ENCODE measurements around the gene DPH3. TPM values are rescaled to one million over a fixed set of nuclear protein-coding genes. Genes with fewer than 3 reads are reported as not detected.
A peak's percentile ranks its signal among the peaks of the same experiment; 100 is the strongest.

DPH3 gene
- total RNA-seq, 2 donors from 2014 or later, result 4.9 TPM

DNA sequence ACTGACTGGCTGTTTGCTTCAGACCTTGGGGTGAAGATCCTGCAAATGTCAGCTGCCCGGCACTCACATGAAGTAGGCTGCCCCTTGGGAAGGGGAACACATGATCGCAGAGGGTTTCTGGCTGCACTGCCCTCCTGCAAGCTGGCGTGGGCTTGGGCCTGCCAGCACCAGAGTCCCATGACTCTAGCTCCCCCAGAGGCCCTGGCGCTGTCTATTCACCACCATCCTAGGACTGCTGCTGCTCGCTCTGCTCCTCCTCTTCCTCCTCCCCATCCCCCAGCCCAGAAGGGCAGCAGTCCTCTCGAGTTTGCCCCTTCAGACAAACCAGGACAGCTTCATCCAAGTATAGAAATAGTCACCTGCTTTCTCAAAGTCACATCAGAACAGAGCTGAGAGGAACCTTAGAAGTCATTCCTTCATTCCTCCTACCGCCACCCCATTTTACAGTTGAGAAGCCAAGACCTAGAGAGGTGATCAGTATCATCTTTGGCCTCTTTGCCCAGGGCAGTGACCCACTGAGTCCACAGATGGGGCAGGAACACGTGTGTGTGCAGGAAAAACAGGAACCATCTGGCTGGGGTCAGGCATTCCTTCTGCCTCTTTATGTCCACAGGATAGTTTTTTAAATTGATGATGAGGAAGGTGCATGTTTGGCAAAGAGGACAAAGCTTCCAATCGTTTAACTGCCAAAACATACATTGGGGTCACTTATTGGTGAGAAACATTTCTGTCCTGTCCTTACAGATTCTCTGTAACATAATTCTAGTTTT lies 13.2 kb downstream of the DPH3 start:
- DNase-seq, result no peak
- H3K36me3 ChIP-seq (replicated peaks in 1 of 2; ENCODE audit: insufficient read depth in 1 of 2, low read depth in 2 of 2), result no peaks in the 10 kb centered on the region
- peak overlapping the region in 2 of 4 donors; percentile 33 to 56 for H3K27ac ChIP-seq
- H3K27me3 ChIP-seq, result no peaks in the 10 kb centered on the region
- TF ChIP-seq, protein P1, sequence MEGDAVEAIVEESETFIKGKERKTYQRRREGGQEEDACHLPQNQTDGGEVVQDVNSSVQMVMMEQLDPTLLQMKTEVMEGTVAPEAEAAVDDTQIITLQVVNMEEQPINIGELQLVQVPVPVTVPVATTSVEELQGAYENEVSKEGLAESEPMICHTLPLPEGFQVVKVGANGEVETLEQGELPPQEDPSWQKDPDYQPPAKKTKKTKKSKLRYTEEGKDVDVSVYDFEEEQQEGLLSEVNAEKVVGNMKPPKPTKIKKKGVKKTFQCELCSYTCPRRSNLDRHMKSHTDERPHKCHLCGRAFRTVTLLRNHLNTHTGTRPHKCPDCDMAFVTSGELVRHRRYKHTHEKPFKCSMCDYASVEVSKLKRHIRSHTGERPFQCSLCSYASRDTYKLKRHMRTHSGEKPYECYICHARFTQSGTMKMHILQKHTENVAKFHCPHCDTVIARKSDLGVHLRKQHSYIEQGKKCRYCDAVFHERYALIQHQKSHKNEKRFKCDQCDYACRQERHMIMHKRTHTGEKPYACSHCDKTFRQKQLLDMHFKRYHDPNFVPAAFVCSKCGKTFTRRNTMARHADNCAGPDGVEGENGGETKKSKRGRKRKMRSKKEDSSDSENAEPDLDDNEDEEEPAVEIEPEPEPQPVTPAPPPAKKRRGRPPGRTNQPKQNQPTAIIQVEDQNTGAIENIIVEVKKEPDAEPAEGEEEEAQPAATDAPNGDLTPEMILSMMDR (IDR thresholded peaks at IDR 0.05), result no peak
- TF ChIP-seq POLR2A (IDR thresholded peaks at IDR 0.05), result no peak
- intact Hi-C loops (cut with DNase I), result no loop called here
- H3K4me3 ChIP-seq, result no peak overlapping the region
- no peak for ATAC-seq
- no peaks in the 10 kb centered on the region for H3K9me3 ChIP-seq
- WGBS, 2 donors, result 71 to 72% methylated on average over 7 to 9 of the region's 9 CpGs
- H3K4me1 ChIP-seq, result peaks cover 39% of the 10 kb centered on the region

DNA sequence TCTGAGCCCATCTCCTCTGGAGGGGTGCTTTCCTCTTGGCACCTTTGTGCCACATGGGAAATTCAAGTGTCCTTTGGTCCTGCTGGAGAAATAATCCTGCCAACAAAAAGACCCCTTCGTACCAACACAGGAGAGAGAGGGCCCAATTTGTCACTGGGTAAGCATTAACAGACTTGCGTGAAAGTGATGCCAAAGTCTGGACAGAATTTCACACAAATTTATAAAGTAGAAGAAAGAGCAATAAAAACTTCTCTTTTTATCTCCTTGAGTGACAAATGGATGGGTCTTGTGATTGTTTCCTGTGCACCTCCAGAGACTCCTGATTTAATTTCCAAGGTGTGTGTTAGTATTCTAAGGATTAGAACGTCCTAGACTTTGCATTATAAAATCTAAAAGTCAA lies 14.9 kb downstream of the DPH3 start:
- WGBS, 2 donors, result 46 to 59% methylated on average over 3 of the region's 3 CpGs
- Histone ChIP-seq H3K27me3 (no peaks in the 10 kb centered on the region), H3K9me3 (no peaks in the 10 kb centered on the region), H3K27ac (peak overlapping the region in 1 of 4 donors; percentile 21), H3K4me1 (peaks cover 39% of the 10 kb centered on the region), H3K4me3 (no peak overlapping the region), H3K36me3 (replicated peaks in 1 of 2; ENCODE audit: insufficient read depth in 1 of 2, low read depth in 2 of 2) (no peaks in the 10 kb centered on the region)
- ATAC-seq (no peak), DNase-seq (no peak)
- TF ChIP-seq POLR2A (IDR thresholded peaks at IDR 0.05), result no peak
- TF ChIP-seq, protein P1 (IDR thresholded peaks at IDR 0.05), result no peak
- intact Hi-C loops (cut with DNase I), result loop anchor here (5.0 to 10.0 kb wide), 2 partner anchors 198 to 435 kb away; no protein-coding TSS in a partner anchor

DNA sequence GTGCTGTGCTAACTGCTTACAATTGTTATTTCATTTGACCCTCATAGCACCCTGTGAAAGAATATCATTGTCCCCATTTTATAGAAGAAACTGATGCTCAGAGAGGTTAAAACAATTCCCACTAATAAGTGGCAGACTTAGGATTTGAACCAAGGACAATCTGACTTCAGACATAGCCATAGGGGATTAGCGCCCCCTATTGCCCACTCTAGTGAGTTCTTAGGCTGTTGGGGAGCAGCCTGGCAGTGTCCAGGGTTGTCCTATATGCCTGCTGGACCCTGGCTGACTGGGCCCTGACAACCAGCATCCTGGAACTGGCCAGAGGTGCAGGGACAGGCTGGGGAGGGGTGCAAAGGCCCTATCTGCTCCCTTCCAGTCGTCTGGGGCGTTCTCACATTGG lies 15.4 kb downstream of the DPH3 start:
- Histone ChIP-seq H3K27me3 (no peaks in the 10 kb centered on the region), H3K27ac (peak overlapping the region in 1 of 4 donors; percentile 21), H3K4me3 (no peak overlapping the region), H3K36me3 (replicated peaks in 1 of 2; ENCODE audit: insufficient read depth in 1 of 2, low read depth in 2 of 2) (no peaks in the 10 kb centered on the region), H3K9me3 (no peaks in the 10 kb centered on the region), H3K4me1 (peaks cover 44% of the 10 kb centered on the region)
- TF ChIP-seq, protein P1 (IDR thresholded peaks at IDR 0.05), result no peak
- TF ChIP-seq POLR2A (IDR thresholded peaks at IDR 0.05), result no peak
- WGBS, 2 donors, result 17 to 27% methylated on average over 1 to 3 of the region's 3 CpGs
- ATAC-seq (no peak), DNase-seq (no peak)
- intact Hi-C loops (cut with DNase I), result loop anchor here (5.0 to 10.0 kb wide), 2 partner anchors 197 to 435 kb away; no protein-coding TSS in a partner anchor

DNA sequence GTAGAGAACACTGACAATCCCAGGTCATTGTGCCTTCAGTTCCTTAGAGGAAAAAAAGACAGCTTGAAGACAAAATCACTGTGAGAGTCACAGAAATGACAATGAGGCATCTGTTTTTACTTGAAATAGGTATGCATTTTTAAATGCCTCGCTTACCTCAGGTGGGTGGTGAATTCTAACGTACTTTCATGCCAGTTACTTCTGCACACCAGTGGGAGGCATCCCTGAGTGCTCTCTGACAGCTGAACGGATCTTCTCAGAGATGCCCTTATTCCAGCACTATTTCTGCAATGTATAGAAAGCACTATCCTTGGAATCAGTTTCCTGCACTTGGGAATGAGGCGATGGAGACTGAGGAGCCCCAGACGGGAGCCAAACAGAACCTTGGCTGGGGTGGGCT lies 16.2 kb downstream of the DPH3 start:
- no peak for DNase-seq
- ATAC-seq, result no peak
- H3K4me3 ChIP-seq, result no peak overlapping the region
- no peak for TF ChIP-seq POLR2A (IDR thresholded peaks at IDR 0.05)
- TF ChIP-seq, protein P1 (IDR thresholded peaks at IDR 0.05), result no peak
- 76 to 85% methylated on average over 5 of the region's 5 CpGs for WGBS, 2 donors
- peak overlapping the region in 1 of 4 donors; percentile 1 for H3K27ac ChIP-seq
- H3K4me1 ChIP-seq, result peaks cover 46% of the 10 kb centered on the region
- no peaks in the 10 kb centered on the region for H3K36me3 ChIP-seq (replicated peaks in 1 of 2; ENCODE audit: insufficient read depth in 1 of 2, low read depth in 2 of 2)
- no peaks in the 10 kb centered on the region for H3K9me3 ChIP-seq
- intact Hi-C loops (cut with DNase I), result loop anchor here (5.0 to 10.0 kb wide), 2 partner anchors 196 to 434 kb away; no protein-coding TSS in a partner anchor
- no peaks in the 10 kb centered on the region for H3K27me3 ChIP-seq
